Measurements from ENCODE around the gene VWA3B.

The VWA3B gene

DNA sequence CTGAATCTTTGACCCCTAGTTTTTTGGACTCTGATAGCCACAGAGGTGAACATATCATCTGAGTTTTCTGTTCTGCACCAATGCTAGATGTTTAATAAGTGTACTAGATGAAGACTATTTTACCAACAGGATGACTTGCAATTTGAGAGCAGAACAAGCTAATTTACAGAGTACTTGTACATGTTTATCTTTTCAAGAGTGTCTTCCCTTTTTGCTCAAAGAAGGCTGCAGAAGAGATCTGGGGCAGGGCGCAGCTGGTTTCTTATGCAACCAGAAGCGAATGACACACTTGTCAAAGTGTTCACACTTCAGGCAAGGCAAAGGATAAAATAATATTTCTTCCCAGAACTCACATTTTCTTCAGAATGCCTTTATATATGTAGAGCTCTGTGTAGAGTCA lies 86.0 kb downstream of the VWA3B start:
- H3K4ac ChIP-seq (ENCODE audit: low read depth, low read length): no peak overlapping the region
- H2BK120ac ChIP-seq (ENCODE audit: low read depth, low read length): no peak overlapping the region
- no peak overlapping the region for H2AK5ac ChIP-seq (ENCODE audit: low read length)
- H3K18ac ChIP-seq (ENCODE audit: low read length): no peak overlapping the region
- H2BK5ac ChIP-seq (ENCODE audit: low read length): no peak overlapping the region
- no peak overlapping the region for H4K8ac ChIP-seq (ENCODE audit: low read depth, low read length)
- H4K5ac ChIP-seq (ENCODE audit: low read length): no peak overlapping the region
- H3K4me2 ChIP-seq (ENCODE audit: low read length): no peak overlapping the region
- no peak overlapping the region for H3K4me3 ChIP-seq (ENCODE audit: low read length)
- WGBS (ENCODE audit: extremely low coverage, insufficient coverage, low lambda C conversion rate): no CpG with 5 or more reads among the region's 2 CpGs
- DNase-seq: no peak
- H3K36me3 ChIP-seq (ENCODE audit: control insufficient read depth, insufficient read depth, low read length): no peaks in the 10 kb centered on the region
- no peak overlapping the region for H3K27ac ChIP-seq (ENCODE audit: low read depth, low read length)
- H2BK15ac ChIP-seq (replicated peaks; ENCODE audit: low read depth): no peak overlapping the region
- H3K79me2 ChIP-seq (ENCODE audit: control insufficient read depth, insufficient read depth, low read length): no peaks in the 10 kb centered on the region
- H3K79me1 ChIP-seq (ENCODE audit: low read length): no peaks in the 10 kb centered on the region
- H3K27me3 ChIP-seq (ENCODE audit: insufficient read depth, low read length, poor library complexity): no peaks in the 10 kb centered on the region
- H3K23ac ChIP-seq (ENCODE audit: low read length): no peak overlapping the region
- no peak overlapping the region for H3K56ac ChIP-seq (ENCODE audit: low read length)
- no peak overlapping the region for H3K9ac ChIP-seq (ENCODE audit: low read length)
- H3K4me1 ChIP-seq (ENCODE audit: control insufficient read depth, low read depth, low read length): peaks cover 4% of the 10 kb centered on the region

DNA sequence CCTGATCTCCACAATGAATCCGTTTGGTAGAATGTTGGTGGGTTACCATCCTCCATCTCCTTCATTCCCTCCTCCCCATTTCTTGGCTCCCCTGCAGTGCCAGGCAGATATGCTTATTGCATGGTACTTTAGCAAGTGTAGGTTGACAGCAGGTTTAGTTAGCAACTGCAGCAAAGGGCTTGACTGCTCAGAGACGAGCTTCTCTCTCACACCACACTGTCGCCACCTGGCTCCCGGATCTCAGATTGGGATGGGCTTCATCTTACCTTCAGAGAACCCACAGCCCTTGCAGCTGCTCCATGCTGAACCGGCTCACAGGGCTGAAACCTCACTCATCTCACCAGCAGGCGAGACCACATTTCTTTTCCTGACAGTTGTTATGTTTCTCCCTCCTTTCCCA lies 88.8 kb downstream of the VWA3B start:
- Histone ChIP-seq H3K4ac (ENCODE audit: low read depth, low read length) (no peak overlapping the region), H3K36me3 (ENCODE audit: control insufficient read depth, insufficient read depth, low read length) (no peaks in the 10 kb centered on the region), H2AK5ac (ENCODE audit: low read length) (no peak overlapping the region), H4K8ac (ENCODE audit: low read depth, low read length) (no peak overlapping the region), H3K18ac (ENCODE audit: low read length) (no peak overlapping the region), H2BK15ac (replicated peaks; ENCODE audit: low read depth) (no peak overlapping the region), H3K23ac (ENCODE audit: low read length) (no peak overlapping the region), H3K56ac (ENCODE audit: low read length) (no peak overlapping the region), H3K4me3 (ENCODE audit: low read length) (no peak overlapping the region), H3K79me1 (ENCODE audit: low read length) (no peaks in the 10 kb centered on the region), H4K5ac (ENCODE audit: low read length) (no peak overlapping the region), H3K27ac (ENCODE audit: low read depth, low read length) (no peak overlapping the region), H3K9ac (ENCODE audit: low read length) (no peak overlapping the region), H3K4me2 (ENCODE audit: low read length) (no peak overlapping the region), H2BK120ac (ENCODE audit: low read depth, low read length) (no peak overlapping the region), H3K79me2 (ENCODE audit: control insufficient read depth, insufficient read depth, low read length) (no peaks in the 10 kb centered on the region), H2BK5ac (ENCODE audit: low read length) (no peak overlapping the region), H3K4me1 (ENCODE audit: control insufficient read depth, low read depth, low read length) (peaks cover 4% of the 10 kb centered on the region), H3K27me3 (ENCODE audit: insufficient read depth, low read length, poor library complexity) (no peaks in the 10 kb centered on the region)
- WGBS (ENCODE audit: extremely low coverage, insufficient coverage, low lambda C conversion rate): no CpG with 5 or more reads among the region's 6 CpGs
- DNase-seq: peak; percentile 86

DNA sequence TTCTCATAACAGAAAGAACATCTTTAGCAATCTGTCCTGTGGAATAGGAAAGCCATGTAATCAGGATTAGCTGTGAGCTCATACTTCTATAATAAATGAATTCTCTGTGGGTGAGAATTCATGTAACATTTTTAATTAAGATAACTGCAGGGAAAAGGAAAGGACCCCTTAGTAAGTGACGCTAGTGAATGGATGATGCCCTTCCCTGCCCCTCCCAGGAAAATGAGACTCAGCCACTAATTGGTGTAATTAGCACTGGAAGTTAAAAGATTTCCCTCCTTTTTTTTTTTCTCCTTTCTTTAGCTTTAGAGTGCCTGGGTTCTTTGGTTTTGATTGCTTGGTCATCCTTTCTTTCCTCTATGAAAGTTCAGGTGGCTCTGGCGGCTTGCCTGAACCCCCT lies 90.3 kb downstream of the VWA3B start:
- H3K27ac ChIP-seq (ENCODE audit: low read depth, low read length): no peak overlapping the region

DNA sequence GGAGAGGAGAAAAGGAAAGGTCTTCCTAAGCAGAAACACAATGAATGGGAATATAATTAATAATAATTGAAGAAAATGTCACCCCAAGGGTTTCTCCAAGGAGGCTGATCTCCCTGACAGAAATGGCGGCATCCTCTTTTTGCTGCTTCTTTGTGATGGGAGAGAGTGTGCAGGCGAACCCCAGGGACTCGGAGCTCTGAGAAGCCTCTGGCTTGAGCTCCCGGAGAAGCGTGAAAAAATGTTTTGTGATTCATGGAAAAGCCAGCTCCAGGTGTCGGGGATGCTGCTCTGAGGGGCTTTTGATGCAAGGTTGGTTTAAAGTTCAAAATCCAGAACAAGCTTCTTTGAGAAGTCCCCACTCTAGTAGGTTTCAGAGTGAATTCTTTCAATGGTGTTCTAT lies 91.0 kb downstream of the VWA3B start:
- H3K4me3 ChIP-seq (ENCODE audit: low read length): no peak overlapping the region
- H3K4me2 ChIP-seq (ENCODE audit: low read length): no peak overlapping the region
- no peaks in the 10 kb centered on the region for H3K79me1 ChIP-seq (ENCODE audit: low read length)
- H2BK15ac ChIP-seq (replicated peaks; ENCODE audit: low read depth): no peak overlapping the region
- no CpG with 5 or more reads among the region's 6 CpGs for WGBS (ENCODE audit: extremely low coverage, insufficient coverage, low lambda C conversion rate)
- H3K79me2 ChIP-seq (ENCODE audit: control insufficient read depth, insufficient read depth, low read length): no peaks in the 10 kb centered on the region
- H3K4me1 ChIP-seq (ENCODE audit: control insufficient read depth, low read depth, low read length): peaks cover 4% of the 10 kb centered on the region
- H3K9ac ChIP-seq (ENCODE audit: low read length): no peak overlapping the region
- no peak overlapping the region for H3K23ac ChIP-seq (ENCODE audit: low read length)
- H2BK120ac ChIP-seq (ENCODE audit: low read depth, low read length): no peak overlapping the region
- H3K18ac ChIP-seq (ENCODE audit: low read length): no peak overlapping the region
- H4K5ac ChIP-seq (ENCODE audit: low read length): no peak overlapping the region
- H3K36me3 ChIP-seq (ENCODE audit: control insufficient read depth, insufficient read depth, low read length): no peaks in the 10 kb centered on the region
- no peak overlapping the region for H4K8ac ChIP-seq (ENCODE audit: low read depth, low read length)
- H2BK5ac ChIP-seq (ENCODE audit: low read length): no peak overlapping the region
- no peak overlapping the region for H3K27ac ChIP-seq (ENCODE audit: low read depth, low read length)
- H3K4ac ChIP-seq (ENCODE audit: low read depth, low read length): no peak overlapping the region
- no peak overlapping the region for H2AK5ac ChIP-seq (ENCODE audit: low read length)
- no peak overlapping the region for H3K56ac ChIP-seq (ENCODE audit: low read length)
- DNase-seq: no peak
- H3K27me3 ChIP-seq (ENCODE audit: insufficient read depth, low read length, poor library complexity): no peaks in the 10 kb centered on the region

More for the DNA sequence above, 90.3 kb downstream of the VWA3B start:
- no peaks in the 10 kb centered on the region for H3K36me3 ChIP-seq (ENCODE audit: control insufficient read depth, insufficient read depth, low read length)
- peak overlapping the region; percentile 54 for H3K18ac ChIP-seq (ENCODE audit: low read length)
- no peaks in the 10 kb centered on the region for H3K27me3 ChIP-seq (ENCODE audit: insufficient read depth, low read length, poor library complexity)
- no peak for DNase-seq
- H3K79me2 ChIP-seq (ENCODE audit: control insufficient read depth, insufficient read depth, low read length): no peaks in the 10 kb centered on the region
- no peak overlapping the region for H4K5ac ChIP-seq (ENCODE audit: low read length)
- H3K4me3 ChIP-seq (ENCODE audit: low read length): no peak overlapping the region
- no peak overlapping the region for H3K56ac ChIP-seq (ENCODE audit: low read length)
- no peak overlapping the region for H3K23ac ChIP-seq (ENCODE audit: low read length)
- no peak overlapping the region for H3K4me2 ChIP-seq (ENCODE audit: low read length)
- no peak overlapping the region for H4K8ac ChIP-seq (ENCODE audit: low read depth, low read length)
- H2BK15ac ChIP-seq (replicated peaks; ENCODE audit: low read depth): no peak overlapping the region
- H2BK120ac ChIP-seq (ENCODE audit: low read depth, low read length): no peak overlapping the region
- H2AK5ac ChIP-seq (ENCODE audit: low read length): no peak overlapping the region
- no peak overlapping the region for H3K4ac ChIP-seq (ENCODE audit: low read depth, low read length)
- H3K9ac ChIP-seq (ENCODE audit: low read length): no peak overlapping the region
- no CpG with 5 or more reads among the region's 2 CpGs for WGBS (ENCODE audit: extremely low coverage, insufficient coverage, low lambda C conversion rate)
- peaks cover 4% of the 10 kb centered on the region for H3K4me1 ChIP-seq (ENCODE audit: control insufficient read depth, low read depth, low read length)
- no peaks in the 10 kb centered on the region for H3K79me1 ChIP-seq (ENCODE audit: low read length)
- no peak overlapping the region for H2BK5ac ChIP-seq (ENCODE audit: low read length)

- no CpG with 5 or more reads among the region's 2 CpGs for WGBS (ENCODE audit: extremely low coverage, insufficient coverage, low lambda C conversion rate)
Measured at GRCh38 chr2:98180456-98180855, 93.5 kb downstream of the VWA3B start.

DNA sequence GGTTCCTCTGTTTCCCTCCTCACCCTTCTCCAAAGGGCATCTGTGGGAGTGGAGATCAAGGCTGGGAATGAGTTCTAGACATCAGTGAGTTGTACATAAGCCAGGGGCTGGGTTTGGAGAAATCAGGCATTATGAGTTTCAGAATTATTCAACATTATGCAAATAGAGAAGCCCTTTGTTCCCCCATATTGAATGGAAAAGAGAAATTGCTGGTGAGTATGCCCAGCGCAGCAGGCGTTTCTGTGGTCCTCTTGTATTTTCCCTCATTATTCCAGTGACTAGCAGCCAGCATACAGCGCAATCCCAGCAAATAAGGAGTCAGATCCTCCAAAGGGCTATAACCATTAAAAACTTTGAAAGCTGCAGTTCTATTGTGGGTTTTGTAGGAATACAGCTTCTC lies 94.4 kb downstream of the VWA3B start:
- H2BK15ac ChIP-seq (replicated peaks; ENCODE audit: low read depth): no peak overlapping the region
- no peak overlapping the region for H3K23ac ChIP-seq (ENCODE audit: low read length)
- H3K27ac ChIP-seq (ENCODE audit: low read depth, low read length): no peak overlapping the region
- H4K5ac ChIP-seq (ENCODE audit: low read length): no peak overlapping the region
- H3K79me2 ChIP-seq (ENCODE audit: control insufficient read depth, insufficient read depth, low read length): no peaks in the 10 kb centered on the region
- no peak overlapping the region for H2BK120ac ChIP-seq (ENCODE audit: low read depth, low read length)
- no peaks in the 10 kb centered on the region for H3K36me3 ChIP-seq (ENCODE audit: control insufficient read depth, insufficient read depth, low read length)
- H3K18ac ChIP-seq (ENCODE audit: low read length): no peak overlapping the region
- no peak overlapping the region for H2AK5ac ChIP-seq (ENCODE audit: low read length)
- no peak overlapping the region for H2BK5ac ChIP-seq (ENCODE audit: low read length)
- H3K56ac ChIP-seq (ENCODE audit: low read length): no peak overlapping the region
- no peak for DNase-seq
- H3K27me3 ChIP-seq (ENCODE audit: insufficient read depth, low read length, poor library complexity): no peaks in the 10 kb centered on the region
- H4K8ac ChIP-seq (ENCODE audit: low read depth, low read length): no peak overlapping the region
- no CpG with 5 or more reads among the region's 3 CpGs for WGBS (ENCODE audit: extremely low coverage, insufficient coverage, low lambda C conversion rate)
- no peaks in the 10 kb centered on the region for H3K79me1 ChIP-seq (ENCODE audit: low read length)
- H3K4me2 ChIP-seq (ENCODE audit: low read length): no peak overlapping the region
- H3K4me1 ChIP-seq (ENCODE audit: control insufficient read depth, low read depth, low read length): no peaks in the 10 kb centered on the region
- H3K9ac ChIP-seq (ENCODE audit: low read length): no peak overlapping the region
- H3K4me3 ChIP-seq (ENCODE audit: low read length): no peak overlapping the region
- no peak overlapping the region for H3K4ac ChIP-seq (ENCODE audit: low read depth, low read length)

More at GRCh38 chr2:98180456-98180855, 93.5 kb downstream of the VWA3B start:
- H3K9ac ChIP-seq (ENCODE audit: low read length): no peak overlapping the region
- H2BK15ac ChIP-seq (replicated peaks; ENCODE audit: low read depth): no peak overlapping the region
- H3K4me1 ChIP-seq (ENCODE audit: control insufficient read depth, low read depth, low read length): no peaks in the 10 kb centered on the region
- no peaks in the 10 kb centered on the region for H3K27me3 ChIP-seq (ENCODE audit: insufficient read depth, low read length, poor library complexity)
- no peak overlapping the region for H3K4me2 ChIP-seq (ENCODE audit: low read length)
- H3K18ac ChIP-seq (ENCODE audit: low read length): no peak overlapping the region
- no peak overlapping the region for H3K56ac ChIP-seq (ENCODE audit: low read length)
- H3K79me2 ChIP-seq (ENCODE audit: control insufficient read depth, insufficient read depth, low read length): no peaks in the 10 kb centered on the region
- no peak for DNase-seq
- no peak overlapping the region for H2BK5ac ChIP-seq (ENCODE audit: low read length)
- H3K23ac ChIP-seq (ENCODE audit: low read length): no peak overlapping the region
- no peak overlapping the region for H3K4ac ChIP-seq (ENCODE audit: low read depth, low read length)
- H4K8ac ChIP-seq (ENCODE audit: low read depth, low read length): no peak overlapping the region
- no peak overlapping the region for H2AK5ac ChIP-seq (ENCODE audit: low read length)
- H3K27ac ChIP-seq (ENCODE audit: low read depth, low read length): no peak overlapping the region
- no peak overlapping the region for H4K5ac ChIP-seq (ENCODE audit: low read length)
- no peaks in the 10 kb centered on the region for H3K36me3 ChIP-seq (ENCODE audit: control insufficient read depth, insufficient read depth, low read length)
- no peak overlapping the region for H2BK120ac ChIP-seq (ENCODE audit: low read depth, low read length)
- H3K4me3 ChIP-seq (ENCODE audit: low read length): no peak overlapping the region
- H3K79me1 ChIP-seq (ENCODE audit: low read length): no peaks in the 10 kb centered on the region
